GM12873 (cell line): ENCODE measurements around the gene BLTP2.

Source experiments
- CTCF ChIP-seq: IDR thresholded peaks from 2 replicates; pipeline ENCODE4 v1.5.1; 2012; ENCODE audit warnings: low read depth, mild to moderate bottlenecking, moderate library complexity, low read length, control low read depth; ENCODE audit not compliant: insufficient read depth; ENCODE audit errors: missing control alignments

Gene BLTP2

DNA sequence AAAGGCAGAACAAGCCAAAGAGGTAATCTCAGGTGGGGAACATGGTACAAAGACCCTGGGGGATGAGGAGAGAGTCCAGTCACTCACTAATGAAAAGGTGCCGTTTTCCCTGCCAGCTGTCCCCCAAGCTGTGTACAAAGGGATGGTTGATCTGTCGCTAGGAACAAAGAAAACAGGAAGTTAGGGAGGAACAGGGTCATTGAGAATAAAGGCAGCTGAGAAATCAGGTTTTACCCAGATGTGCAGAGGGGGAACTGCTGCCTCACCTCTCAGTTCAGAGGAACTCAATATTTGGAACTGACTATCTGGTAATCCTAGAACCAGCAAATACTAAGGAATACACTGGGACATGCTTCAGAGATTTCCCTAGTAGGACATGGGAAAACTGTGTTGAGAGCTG is 32.4 kb downstream of the BLTP2 start:
- TF ChIP-seq CTCF = no peak

- no peak for TF ChIP-seq CTCF
Measured at GRCh38 chr17:28610376-28610775, 34.6 kb downstream of the BLTP2 start.

- no peak for TF ChIP-seq CTCF
Measured at GRCh38 chr17:28599311-28600184, 45.4 kb downstream of the BLTP2 start.

DNA sequence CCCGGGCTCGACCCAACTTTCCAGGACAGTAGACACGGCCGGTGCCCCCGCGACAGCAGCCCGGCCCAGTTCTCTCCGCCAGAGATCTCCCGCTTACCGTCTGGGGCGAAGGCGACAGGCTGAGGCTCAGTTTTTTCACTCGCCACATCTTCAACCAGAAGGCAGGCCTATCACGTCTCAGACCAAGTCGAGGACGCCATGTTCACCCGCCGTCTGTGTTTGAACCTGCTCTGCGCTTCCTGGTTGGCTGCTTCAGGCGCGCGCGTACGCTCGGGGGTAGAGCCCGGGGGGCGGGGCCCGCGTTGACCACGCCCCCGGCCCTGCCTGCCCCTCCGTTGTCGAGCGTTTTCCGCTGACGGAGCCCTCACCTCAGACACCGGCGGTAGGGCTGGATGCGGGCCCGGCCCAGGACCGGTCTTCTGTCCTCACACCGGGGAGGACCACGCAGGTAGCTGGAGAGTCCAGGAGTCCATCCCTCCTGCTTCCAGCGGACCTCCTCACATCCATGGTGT is 46.1 kb downstream of the BLTP2 start, which contains the start of gene SPAG5:
TSS of gene SPAG5 (minus strand) at position 227 of the 512 bp plus-strand sequence. CDS start at position 148, 79 bp downstream.
- no peak for TF ChIP-seq CTCF

GRCh38 chr17:28598389-28598788 is 46.6 kb downstream of the BLTP2 start:
- TF ChIP-seq CTCF = no peak

DNA sequence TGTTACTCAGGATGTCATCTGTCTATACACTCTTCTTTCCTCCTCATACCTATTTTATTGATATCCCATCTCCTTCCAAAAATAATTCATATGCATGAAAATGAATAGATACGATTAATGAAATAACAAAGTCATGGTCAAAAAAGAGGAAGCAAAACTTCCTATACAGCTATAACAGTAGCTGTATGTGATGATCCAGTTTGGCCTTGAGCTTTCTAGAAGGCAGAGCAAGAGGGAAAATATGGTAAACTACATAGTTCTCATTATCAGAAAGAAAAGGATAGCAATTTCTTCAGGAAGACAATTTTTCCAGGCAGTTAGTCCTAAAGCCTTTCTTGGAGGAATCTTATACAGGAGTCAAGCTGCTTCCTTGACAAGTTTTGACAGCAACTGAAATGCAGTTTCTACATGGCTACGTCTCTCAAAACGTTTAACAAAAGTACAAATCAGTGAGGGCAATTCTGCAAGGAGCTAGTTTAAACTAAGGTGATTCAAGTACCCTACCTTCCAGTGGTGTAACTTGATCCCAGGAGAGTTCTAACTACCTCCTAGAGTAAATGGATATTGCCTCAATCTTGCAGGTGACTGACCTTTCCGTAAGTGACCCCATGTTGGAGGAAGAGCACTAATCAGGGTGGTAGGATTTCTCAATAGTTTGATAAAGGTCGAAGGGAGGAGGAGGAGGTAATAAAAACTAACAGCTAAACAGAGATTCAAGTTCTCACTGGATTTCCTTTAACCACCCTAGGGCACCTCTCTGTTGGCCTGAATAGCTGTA is 47.2 kb downstream of the BLTP2 start:
- no peak for TF ChIP-seq CTCF
